Testis (tissue), 2 donors: ENCODE measurements around the gene SMAD7.

Experiments used
- POLR2A ChIP-seq: fragments of 450-650 bp; IDR thresholded peaks from one replicate; pipeline ENCODE4 v1.6.1; 2017; ENCODE audit warnings: antibody characterized with exemption, mild to moderate bottlenecking, moderate library complexity
- TF ChIP-seq, protein P1 (sequence below), 3 experiments: fragments of 450-650 bp in 2 of 3; fragments of 200-600 bp in 1 of 3; sonication (generic) in 1 of 3; IDR thresholded peaks; one replicate each; pipeline ENCODE4 v1.5.1; 2016 to 2019; ENCODE audit warnings: antibody characterized with exemption in 3 of 3, mild to moderate bottlenecking in 2 of 3, moderate library complexity in 1 of 3

- no peak for TF ChIP-seq POLR2A
- TF ChIP-seq, protein P1, sequence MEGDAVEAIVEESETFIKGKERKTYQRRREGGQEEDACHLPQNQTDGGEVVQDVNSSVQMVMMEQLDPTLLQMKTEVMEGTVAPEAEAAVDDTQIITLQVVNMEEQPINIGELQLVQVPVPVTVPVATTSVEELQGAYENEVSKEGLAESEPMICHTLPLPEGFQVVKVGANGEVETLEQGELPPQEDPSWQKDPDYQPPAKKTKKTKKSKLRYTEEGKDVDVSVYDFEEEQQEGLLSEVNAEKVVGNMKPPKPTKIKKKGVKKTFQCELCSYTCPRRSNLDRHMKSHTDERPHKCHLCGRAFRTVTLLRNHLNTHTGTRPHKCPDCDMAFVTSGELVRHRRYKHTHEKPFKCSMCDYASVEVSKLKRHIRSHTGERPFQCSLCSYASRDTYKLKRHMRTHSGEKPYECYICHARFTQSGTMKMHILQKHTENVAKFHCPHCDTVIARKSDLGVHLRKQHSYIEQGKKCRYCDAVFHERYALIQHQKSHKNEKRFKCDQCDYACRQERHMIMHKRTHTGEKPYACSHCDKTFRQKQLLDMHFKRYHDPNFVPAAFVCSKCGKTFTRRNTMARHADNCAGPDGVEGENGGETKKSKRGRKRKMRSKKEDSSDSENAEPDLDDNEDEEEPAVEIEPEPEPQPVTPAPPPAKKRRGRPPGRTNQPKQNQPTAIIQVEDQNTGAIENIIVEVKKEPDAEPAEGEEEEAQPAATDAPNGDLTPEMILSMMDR (IDR thresholded peaks at IDR 0.05) = no peak
Measured at GRCh38 chr18:48934415-48934722, 16.4 kb downstream of the SMAD7 start.
